ENCODE results near the gene PRPF6.

DNA sequence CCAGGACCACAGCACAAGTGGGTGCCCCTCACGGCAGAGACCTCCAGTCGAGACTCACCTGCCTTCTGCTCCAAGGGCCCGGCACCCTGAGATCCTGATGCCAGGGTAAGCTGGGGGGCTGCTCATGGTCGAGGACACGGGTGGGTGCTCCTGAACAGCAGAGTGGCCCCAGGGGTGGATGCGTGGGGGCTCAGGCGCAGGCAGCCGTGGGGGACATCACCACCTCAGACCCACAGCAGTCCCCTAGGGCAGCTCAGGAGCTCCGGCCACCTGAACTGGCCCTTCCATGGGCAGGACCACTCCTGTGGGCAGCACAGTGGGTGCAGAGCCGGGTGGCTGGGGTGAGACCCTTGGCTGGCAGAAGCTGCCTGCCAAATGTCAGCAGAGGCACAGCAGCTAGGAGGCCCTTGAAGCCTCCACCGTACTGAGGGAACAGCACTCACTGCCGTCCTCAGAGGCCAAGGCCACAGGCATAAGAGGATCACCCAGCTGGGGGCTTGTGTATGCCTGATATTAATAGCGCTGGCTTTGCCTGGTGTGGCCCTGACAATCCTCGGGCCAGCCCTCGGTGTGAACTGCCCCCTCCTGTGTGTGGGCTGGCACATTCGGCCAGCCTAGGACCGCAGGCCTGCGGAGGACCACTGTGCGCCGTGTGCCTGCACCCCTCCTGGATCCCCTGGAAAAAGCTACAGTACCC lies 30.1 kb upstream of the PRPF6 start:
- TF ChIP-seq, protein P1, sequence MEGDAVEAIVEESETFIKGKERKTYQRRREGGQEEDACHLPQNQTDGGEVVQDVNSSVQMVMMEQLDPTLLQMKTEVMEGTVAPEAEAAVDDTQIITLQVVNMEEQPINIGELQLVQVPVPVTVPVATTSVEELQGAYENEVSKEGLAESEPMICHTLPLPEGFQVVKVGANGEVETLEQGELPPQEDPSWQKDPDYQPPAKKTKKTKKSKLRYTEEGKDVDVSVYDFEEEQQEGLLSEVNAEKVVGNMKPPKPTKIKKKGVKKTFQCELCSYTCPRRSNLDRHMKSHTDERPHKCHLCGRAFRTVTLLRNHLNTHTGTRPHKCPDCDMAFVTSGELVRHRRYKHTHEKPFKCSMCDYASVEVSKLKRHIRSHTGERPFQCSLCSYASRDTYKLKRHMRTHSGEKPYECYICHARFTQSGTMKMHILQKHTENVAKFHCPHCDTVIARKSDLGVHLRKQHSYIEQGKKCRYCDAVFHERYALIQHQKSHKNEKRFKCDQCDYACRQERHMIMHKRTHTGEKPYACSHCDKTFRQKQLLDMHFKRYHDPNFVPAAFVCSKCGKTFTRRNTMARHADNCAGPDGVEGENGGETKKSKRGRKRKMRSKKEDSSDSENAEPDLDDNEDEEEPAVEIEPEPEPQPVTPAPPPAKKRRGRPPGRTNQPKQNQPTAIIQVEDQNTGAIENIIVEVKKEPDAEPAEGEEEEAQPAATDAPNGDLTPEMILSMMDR (IDR thresholded peaks at IDR 0.05) = no peak
- TF ChIP-seq EZH2 (IDR thresholded peaks at IDR 0.05) = no peak
